Measurements from ENCODE around the gene MLLT1. TPM values are rescaled to one million over a fixed set of nuclear protein-coding genes. Genes with fewer than 3 reads are reported as not detected.

MLLT1 gene
- total RNA-seq, 1 donor from 2014 or later, result 65.8 TPM

DNA sequence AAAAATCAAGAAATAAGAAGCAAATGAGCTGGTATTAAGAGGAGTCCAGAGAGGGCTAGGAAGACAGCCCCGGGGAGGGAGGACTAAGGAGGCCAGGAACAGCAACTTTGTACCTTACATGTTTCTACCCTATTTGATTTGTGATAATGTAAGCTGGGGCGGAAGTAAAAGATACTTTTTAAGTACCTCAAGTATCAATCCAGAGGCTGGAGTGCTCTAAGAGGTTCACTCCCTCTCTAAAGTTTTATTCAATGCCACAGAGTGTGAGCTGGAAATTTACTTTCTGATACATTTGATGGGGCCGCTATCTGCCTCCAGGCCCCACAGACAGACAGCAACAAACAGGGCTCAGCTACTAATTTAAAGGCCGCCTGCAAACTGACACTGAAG lies 11.4 kb downstream of the MLLT1 start:
- peaks cover 46% of the 10 kb centered on the region for H3K4me1 Mint-ChIP-seq (ENCODE audit: unreplicated experiment)
- no peak for DNase-seq (ENCODE audit: extremely low spot score, unreplicated experiment)
- H3K4me3 Mint-ChIP-seq (ENCODE audit: unreplicated experiment), result no peak overlapping the region
- TF ChIP-seq, protein P1, sequence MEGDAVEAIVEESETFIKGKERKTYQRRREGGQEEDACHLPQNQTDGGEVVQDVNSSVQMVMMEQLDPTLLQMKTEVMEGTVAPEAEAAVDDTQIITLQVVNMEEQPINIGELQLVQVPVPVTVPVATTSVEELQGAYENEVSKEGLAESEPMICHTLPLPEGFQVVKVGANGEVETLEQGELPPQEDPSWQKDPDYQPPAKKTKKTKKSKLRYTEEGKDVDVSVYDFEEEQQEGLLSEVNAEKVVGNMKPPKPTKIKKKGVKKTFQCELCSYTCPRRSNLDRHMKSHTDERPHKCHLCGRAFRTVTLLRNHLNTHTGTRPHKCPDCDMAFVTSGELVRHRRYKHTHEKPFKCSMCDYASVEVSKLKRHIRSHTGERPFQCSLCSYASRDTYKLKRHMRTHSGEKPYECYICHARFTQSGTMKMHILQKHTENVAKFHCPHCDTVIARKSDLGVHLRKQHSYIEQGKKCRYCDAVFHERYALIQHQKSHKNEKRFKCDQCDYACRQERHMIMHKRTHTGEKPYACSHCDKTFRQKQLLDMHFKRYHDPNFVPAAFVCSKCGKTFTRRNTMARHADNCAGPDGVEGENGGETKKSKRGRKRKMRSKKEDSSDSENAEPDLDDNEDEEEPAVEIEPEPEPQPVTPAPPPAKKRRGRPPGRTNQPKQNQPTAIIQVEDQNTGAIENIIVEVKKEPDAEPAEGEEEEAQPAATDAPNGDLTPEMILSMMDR (IDR thresholded peaks at IDR 0.05), result no peak
- peaks cover 18% of the 10 kb centered on the region for H3K36me3 Mint-ChIP-seq (ENCODE audit: unreplicated experiment)
- H3K27me3 Mint-ChIP-seq (ENCODE audit: unreplicated experiment), result no peaks in the 10 kb centered on the region
- H3K9me3 Mint-ChIP-seq (ENCODE audit: unreplicated experiment), result no peaks in the 10 kb centered on the region
- no peak overlapping the region for H3K27ac Mint-ChIP-seq (ENCODE audit: unreplicated experiment)

DNA sequence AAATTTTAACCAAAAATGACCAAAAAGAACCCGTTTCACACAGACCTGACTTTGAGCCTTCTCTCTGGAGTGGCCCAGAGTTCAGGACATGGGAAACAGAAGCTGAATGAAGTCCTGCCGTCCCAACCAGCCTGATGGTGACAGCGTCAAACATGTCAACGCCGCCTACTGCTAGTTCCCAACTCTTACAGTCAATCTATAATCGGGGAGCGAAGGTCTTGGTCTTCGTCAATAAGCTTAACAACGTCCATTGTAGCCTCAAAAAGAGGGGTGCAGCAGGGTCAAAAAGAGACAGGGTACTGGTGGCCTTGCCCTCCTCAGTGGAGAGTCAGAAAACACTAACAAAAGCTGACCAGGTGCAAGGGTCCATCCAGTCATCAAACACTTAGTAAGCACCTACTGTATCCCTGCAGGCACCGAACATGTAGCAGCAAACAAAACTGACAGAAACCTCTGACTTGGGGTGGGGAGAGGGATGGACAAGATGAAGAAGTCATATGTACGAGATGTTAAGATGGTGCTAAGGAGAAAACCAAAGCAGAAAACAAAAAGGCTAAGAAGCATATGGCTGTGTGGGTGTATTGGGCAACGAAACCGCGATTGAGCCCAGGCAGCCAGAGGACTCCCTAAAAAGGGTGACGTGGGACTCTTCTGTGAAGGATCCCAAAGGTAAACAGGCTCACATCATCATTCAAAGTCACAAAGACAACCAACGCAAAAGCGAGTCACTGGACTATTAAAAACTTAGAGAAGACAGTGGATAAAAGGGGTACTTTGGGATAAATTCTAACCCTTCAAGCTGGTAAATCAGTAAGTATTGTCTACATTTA lies 12.0 kb downstream of the MLLT1 start:
- no peak overlapping the region for H3K27ac Mint-ChIP-seq (ENCODE audit: unreplicated experiment)
- TF ChIP-seq, protein P1 (IDR thresholded peaks at IDR 0.05), result no peak
- H3K4me3 Mint-ChIP-seq (ENCODE audit: unreplicated experiment), result no peak overlapping the region
- no peaks in the 10 kb centered on the region for H3K9me3 Mint-ChIP-seq (ENCODE audit: unreplicated experiment)
- DNase-seq (ENCODE audit: extremely low spot score, unreplicated experiment), result no peak
- H3K27me3 Mint-ChIP-seq (ENCODE audit: unreplicated experiment), result no peaks in the 10 kb centered on the region
- peaks cover 43% of the 10 kb centered on the region for H3K4me1 Mint-ChIP-seq (ENCODE audit: unreplicated experiment)
- H3K36me3 Mint-ChIP-seq (ENCODE audit: unreplicated experiment), result peaks cover 18% of the 10 kb centered on the region

DNA sequence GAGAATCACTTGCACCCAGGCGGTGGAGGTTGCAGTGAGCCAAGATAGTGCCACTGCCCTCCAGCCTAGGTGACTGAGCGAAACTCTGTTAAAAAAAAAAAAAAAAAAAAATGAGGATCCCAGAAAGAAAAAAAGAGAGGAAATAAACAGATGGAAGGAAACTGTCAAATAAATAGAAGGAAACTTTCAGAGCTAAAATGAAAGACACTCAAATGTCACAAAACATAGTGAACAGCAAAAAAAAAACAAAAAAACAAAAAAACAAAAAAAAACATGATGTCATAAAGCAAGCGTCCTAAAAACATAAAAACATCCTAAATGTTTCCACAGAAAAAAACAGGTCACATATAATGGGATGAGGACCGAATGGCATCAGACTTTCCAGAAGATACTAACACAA lies 15.0 kb downstream of the MLLT1 start:
- no peaks in the 10 kb centered on the region for H3K27me3 Mint-ChIP-seq (ENCODE audit: unreplicated experiment)
- H3K27ac Mint-ChIP-seq (ENCODE audit: unreplicated experiment), result peak overlapping the region; percentile 97
- H3K4me3 Mint-ChIP-seq (ENCODE audit: unreplicated experiment), result no peak overlapping the region
- no peaks in the 10 kb centered on the region for H3K9me3 Mint-ChIP-seq (ENCODE audit: unreplicated experiment)
- DNase-seq (ENCODE audit: extremely low spot score, unreplicated experiment), result no peak
- TF ChIP-seq, protein P1 (IDR thresholded peaks at IDR 0.05), result no peak
- peaks cover 23% of the 10 kb centered on the region for H3K4me1 Mint-ChIP-seq (ENCODE audit: unreplicated experiment)
- H3K36me3 Mint-ChIP-seq (ENCODE audit: unreplicated experiment), result peaks cover 15% of the 10 kb centered on the region

DNA sequence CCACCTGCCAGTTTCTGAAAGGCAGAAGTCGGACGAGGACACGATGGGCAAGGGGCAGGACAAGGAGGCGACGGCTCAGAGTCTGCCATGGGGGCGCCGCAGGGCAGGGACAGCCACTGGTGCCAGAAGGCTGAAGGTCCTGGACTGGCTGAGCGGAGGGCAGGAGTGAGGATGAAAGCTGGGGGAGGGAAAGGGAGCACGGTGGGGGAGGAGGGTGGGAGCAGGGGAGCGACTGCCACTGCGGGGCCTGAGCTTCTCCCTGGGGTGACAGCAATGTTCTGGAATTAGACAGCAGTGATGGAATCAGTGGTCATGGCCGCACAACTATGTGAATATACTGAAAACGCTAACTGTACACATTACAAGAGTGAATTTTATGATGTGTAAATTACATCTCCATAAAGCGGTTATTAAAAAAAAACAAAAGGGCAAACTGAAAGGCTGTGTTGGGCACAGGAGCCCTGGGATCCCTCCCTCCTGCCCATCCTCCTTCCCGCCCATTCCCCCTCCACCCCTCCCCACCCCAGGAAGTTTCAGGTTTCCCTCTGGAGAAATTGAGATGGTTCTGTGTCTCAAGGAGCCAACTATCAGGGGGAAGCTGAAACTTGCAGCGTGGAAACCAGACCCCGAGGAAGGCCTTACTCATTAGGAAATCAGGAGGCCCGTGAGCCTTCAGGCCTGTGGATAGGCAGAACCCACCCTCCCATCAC lies 15.9 kb downstream of the MLLT1 start:
- Mint-ChIP-seq H3K27ac (ENCODE audit: unreplicated experiment) (peak overlapping the region; percentile 97), H3K4me3 (ENCODE audit: unreplicated experiment) (peak overlapping the region; percentile 63)

More for the DNA sequence above, 15.9 kb downstream of the MLLT1 start:
- H3K9me3 Mint-ChIP-seq (ENCODE audit: unreplicated experiment), result no peaks in the 10 kb centered on the region
- peaks cover 14% of the 10 kb centered on the region for H3K36me3 Mint-ChIP-seq (ENCODE audit: unreplicated experiment)
- TF ChIP-seq, protein P1 (IDR thresholded peaks at IDR 0.05), result no peak
- no peak for DNase-seq (ENCODE audit: extremely low spot score, unreplicated experiment)
- H3K4me1 Mint-ChIP-seq (ENCODE audit: unreplicated experiment), result peaks cover 25% of the 10 kb centered on the region
- H3K27me3 Mint-ChIP-seq (ENCODE audit: unreplicated experiment), result no peaks in the 10 kb centered on the region

Measured in osteocyte (in vitro differentiated cells).